Central memory CD8-positive, alpha-beta T cell (primary cell): ENCODE data around the gene TOMM70.

Experiments
- ATAC-seq: fragments of 150-1000 bp; cut with Tn5 transposase; replicated peaks from 2 replicates; pipeline ENCODE4 v1.10.0; 2022; ENCODE audit warnings: mild to moderate bottlenecking, moderate FRiP score, moderate number of reproducible peaks; ENCODE audit not compliant: poor library complexity, severe bottlenecking; ENCODE audit errors: extremely low read depth
- DNase-seq, 2 donors: peaks; one replicate each; pipeline ENCODE4 v3.0.0; 2021; ENCODE audit warnings: low spot score in 2 of 2
- H3K27ac Mint-ChIP-seq: one replicate; pipeline ENCODE4 v1.8.0; 2022; ENCODE audit warnings: low read depth, mild to moderate bottlenecking, moderate library complexity, mixed read lengths
- H3K27me3 Mint-ChIP-seq: one replicate; pipeline ENCODE4 v1.8.0; 2022; ENCODE audit warnings: mixed read lengths
- H3K36me3 Mint-ChIP-seq: one replicate; pipeline ENCODE4 v1.8.0; 2022; ENCODE audit warnings: mild to moderate bottlenecking, moderate library complexity, mixed read lengths; ENCODE audit not compliant: insufficient read depth
- H3K4me1 Mint-ChIP-seq: one replicate; pipeline ENCODE4 v1.8.0; 2022; ENCODE audit warnings: mixed read lengths
- H3K4me3 Mint-ChIP-seq: one replicate; pipeline ENCODE4 v1.8.0; 2022; ENCODE audit warnings: mild to moderate bottlenecking, moderate library complexity, mixed read lengths
- H3K9me3 Mint-ChIP-seq: one replicate; pipeline ENCODE4 v1.8.0; 2022; ENCODE audit warnings: mixed read lengths

The TOMM70 gene

GRCh38 chr3:100425316-100425715 lies 24.4 kb upstream of the TOMM70 start:
- DNase-seq (no peak), ATAC-seq (no peak)
- no peak overlapping the region for H3K4me3 Mint-ChIP-seq
- no peaks in the 10 kb centered on the region for H3K4me1 Mint-ChIP-seq
- no peaks in the 10 kb centered on the region for H3K36me3 Mint-ChIP-seq
- no peak overlapping the region for H3K27ac Mint-ChIP-seq
- H3K9me3 Mint-ChIP-seq, result no peaks in the 10 kb centered on the region
- H3K27me3 Mint-ChIP-seq, result peaks cover 29% of the 10 kb centered on the region

DNA sequence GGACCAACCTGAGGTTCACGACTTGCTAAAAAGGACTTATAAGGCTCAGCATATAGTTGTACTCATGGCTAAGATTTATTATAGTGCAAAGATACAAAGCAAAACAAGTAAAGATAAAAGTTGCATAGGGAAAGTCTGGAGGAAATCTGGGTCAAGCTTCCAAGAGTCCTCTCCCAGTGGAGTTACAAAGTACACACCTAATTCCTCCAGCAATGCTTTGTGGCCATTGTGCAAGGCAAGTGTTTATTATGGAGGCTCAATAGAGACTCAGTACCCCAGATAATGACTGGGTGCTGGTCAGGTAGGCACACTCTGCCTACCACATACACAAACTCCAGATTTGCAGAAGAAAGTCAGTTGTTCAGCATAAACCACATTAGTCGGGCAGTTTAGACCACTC lies 23.4 kb upstream of the TOMM70 start:
- no peak for DNase-seq
- Mint-ChIP-seq H3K9me3 (no peaks in the 10 kb centered on the region), H3K4me3 (no peak overlapping the region), H3K27ac (no peak overlapping the region), H3K36me3 (no peaks in the 10 kb centered on the region), H3K4me1 (no peaks in the 10 kb centered on the region), H3K27me3 (peaks cover 21% of the 10 kb centered on the region)
- ATAC-seq, result no peak

DNA sequence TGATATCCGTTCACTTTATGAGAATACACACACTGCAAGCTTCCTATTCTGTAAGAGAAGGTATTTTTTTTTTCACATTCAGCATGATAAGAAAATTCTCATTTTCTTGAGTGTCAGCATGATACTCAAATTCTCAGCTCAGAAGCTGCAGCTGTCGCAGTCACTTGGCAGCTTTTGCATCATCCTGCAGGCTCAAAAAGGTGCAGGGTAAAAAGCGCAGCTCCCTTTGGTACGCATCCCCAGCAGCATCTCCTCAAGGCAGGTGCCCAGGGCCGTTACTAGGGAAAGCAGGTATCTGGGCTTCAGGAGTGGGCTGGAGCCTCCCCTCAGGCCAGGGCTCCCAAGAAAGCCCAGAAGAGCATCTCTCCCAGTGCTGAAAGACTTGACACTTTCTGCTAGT lies 22.7 kb upstream of the TOMM70 start:
- no peak for ATAC-seq
- peaks cover 17% of the 10 kb centered on the region for H3K27me3 Mint-ChIP-seq
- no peaks in the 10 kb centered on the region for H3K9me3 Mint-ChIP-seq
- H3K27ac Mint-ChIP-seq, result no peak overlapping the region
- no peak overlapping the region for H3K4me3 Mint-ChIP-seq
- no peak for DNase-seq
- H3K36me3 Mint-ChIP-seq, result no peaks in the 10 kb centered on the region
- H3K4me1 Mint-ChIP-seq, result no peaks in the 10 kb centered on the region

GRCh38 chr3:100420885-100421284 lies 20.0 kb upstream of the TOMM70 start:
- no peaks in the 10 kb centered on the region for H3K4me1 Mint-ChIP-seq
- H3K27ac Mint-ChIP-seq, result no peak overlapping the region
- no peaks in the 10 kb centered on the region for H3K36me3 Mint-ChIP-seq
- no peaks in the 10 kb centered on the region for H3K9me3 Mint-ChIP-seq
- H3K27me3 Mint-ChIP-seq, result peaks cover 15% of the 10 kb centered on the region
- ATAC-seq (no peak), DNase-seq (no peak)
- H3K4me3 Mint-ChIP-seq, result no peak overlapping the region

- ATAC-seq (no peak), DNase-seq (no peak)
- no peak overlapping the region for H3K4me3 Mint-ChIP-seq
These were observed 18.5 kb upstream of the TOMM70 start for GRCh38 chr3:100419406-100419805.

GRCh38 chr3:100416863-100417262 lies 16.0 kb upstream of the TOMM70 start:
- no peaks in the 10 kb centered on the region for H3K4me1 Mint-ChIP-seq
- H3K27ac Mint-ChIP-seq, result no peak overlapping the region
- DNase-seq (no peak), ATAC-seq (no peak)
- H3K36me3 Mint-ChIP-seq, result no peaks in the 10 kb centered on the region
- H3K27me3 Mint-ChIP-seq, result no peaks in the 10 kb centered on the region
- H3K9me3 Mint-ChIP-seq, result no peaks in the 10 kb centered on the region
- H3K4me3 Mint-ChIP-seq, result no peak overlapping the region

More at GRCh38 chr3:100419406-100419805, 18.5 kb upstream of the TOMM70 start:
- Mint-ChIP-seq H3K36me3 (no peaks in the 10 kb centered on the region), H3K4me1 (no peaks in the 10 kb centered on the region), H3K9me3 (no peaks in the 10 kb centered on the region), H3K27me3 (peaks cover 8% of the 10 kb centered on the region), H3K27ac (no peak overlapping the region)

DNA sequence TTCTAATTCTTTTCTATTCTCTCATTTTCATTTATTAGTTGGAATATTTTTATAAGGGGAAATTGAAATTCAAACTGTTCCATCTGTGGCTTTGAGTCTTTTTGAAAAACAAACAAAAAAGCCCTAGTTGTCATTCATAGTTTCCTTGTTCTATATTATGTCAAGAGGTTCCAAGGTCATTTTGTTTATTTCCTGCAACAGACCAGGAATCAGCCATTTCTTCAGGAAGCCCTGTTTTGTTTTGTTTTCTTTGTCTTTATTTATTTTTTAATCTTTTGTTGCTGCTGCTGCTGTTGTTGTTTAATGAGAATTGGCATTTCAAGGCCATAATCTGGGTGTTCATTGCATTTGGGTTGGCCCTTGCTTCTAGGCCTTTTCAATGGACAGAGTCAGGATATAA lies 15.3 kb upstream of the TOMM70 start:
- ATAC-seq, result no peak
- DNase-seq, result no peak
- H3K4me1 Mint-ChIP-seq, result no peaks in the 10 kb centered on the region
- no peaks in the 10 kb centered on the region for H3K36me3 Mint-ChIP-seq
- no peaks in the 10 kb centered on the region for H3K27me3 Mint-ChIP-seq
- no peak overlapping the region for H3K4me3 Mint-ChIP-seq
- H3K27ac Mint-ChIP-seq, result no peak overlapping the region
- H3K9me3 Mint-ChIP-seq, result no peaks in the 10 kb centered on the region

DNA sequence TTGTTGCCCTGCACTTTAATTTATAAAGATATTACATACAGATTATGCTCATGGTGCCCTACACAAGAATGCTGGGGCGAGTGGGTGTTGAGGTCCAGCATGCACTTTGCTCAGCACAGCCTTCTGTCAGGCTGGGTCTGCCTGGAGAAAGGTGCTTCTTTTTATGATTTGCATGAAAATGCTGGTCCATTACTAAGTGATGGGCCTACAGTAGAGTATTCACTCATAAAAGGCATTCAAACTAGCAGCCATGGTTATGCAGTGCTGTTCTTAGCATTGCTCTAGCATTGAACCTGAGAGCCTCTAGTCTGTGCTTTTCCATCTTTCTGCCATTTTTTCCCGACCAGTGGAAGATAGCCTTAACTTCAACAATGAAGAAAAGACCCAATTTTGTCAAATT lies 12.7 kb upstream of the TOMM70 start:
- Mint-ChIP-seq H3K27me3 (no peaks in the 10 kb centered on the region), H3K36me3 (no peaks in the 10 kb centered on the region), H3K4me1 (no peaks in the 10 kb centered on the region), H3K4me3 (no peak overlapping the region), H3K9me3 (no peaks in the 10 kb centered on the region), H3K27ac (no peak overlapping the region)
- no peak for DNase-seq
- ATAC-seq, result no peak

- H3K4me3 Mint-ChIP-seq, result no peak overlapping the region
- no peaks in the 10 kb centered on the region for H3K27me3 Mint-ChIP-seq
- no peaks in the 10 kb centered on the region for H3K9me3 Mint-ChIP-seq
- ATAC-seq (no peak), DNase-seq (no peak)
- H3K4me1 Mint-ChIP-seq, result no peaks in the 10 kb centered on the region
- no peak overlapping the region for H3K27ac Mint-ChIP-seq
- H3K36me3 Mint-ChIP-seq, result no peaks in the 10 kb centered on the region
These were observed 12.2 kb upstream of the TOMM70 start for GRCh38 chr3:100412912-100413590.

DNA sequence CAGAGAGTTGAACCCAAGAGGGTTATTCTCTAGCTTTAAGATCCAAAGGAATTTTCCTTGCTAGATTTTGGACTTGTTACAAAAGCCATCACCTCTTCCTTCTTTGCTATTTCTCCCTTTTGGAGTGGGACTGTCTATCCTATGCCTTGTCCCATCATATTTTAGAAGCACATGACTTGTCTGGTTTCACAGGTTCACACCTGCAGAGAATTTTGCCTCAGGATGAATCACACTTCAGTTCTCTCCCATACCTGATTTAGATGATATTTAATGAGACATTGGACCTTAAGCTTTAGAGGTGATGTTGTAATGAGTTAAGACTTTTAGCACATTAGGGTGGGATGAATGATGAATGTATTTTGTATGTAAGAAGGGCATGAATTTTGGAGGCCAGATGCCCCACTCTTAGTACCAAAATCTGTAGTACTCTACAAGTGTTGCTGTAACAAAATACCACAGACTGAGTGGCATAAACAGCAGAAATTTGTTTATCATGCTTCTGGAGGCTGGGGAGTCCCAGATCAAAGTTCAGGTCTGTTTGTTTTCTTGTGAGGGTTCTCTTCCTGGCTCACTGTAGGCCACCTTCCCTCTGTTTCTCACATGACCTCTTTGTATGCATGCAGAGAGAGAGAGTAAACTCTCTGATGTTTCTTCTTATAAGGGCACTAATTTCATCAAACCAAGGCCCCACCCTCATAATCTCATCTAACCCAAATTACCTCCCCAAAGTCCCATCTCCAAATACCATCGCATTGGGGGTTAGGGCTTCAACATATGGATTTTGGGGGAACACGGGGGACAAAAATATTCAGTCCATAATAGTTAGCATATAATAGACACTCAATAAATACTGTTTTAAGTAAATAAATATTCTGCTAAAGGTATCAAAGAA lies 10.4 kb upstream of the TOMM70 start:
- Mint-ChIP-seq H3K4me3 (no peak overlapping the region), H3K4me1 (no peaks in the 10 kb centered on the region), H3K27ac (no peak overlapping the region), H3K36me3 (no peaks in the 10 kb centered on the region), H3K27me3 (no peaks in the 10 kb centered on the region), H3K9me3 (peaks cover 7% of the 10 kb centered on the region)
- ATAC-seq (no peak), DNase-seq (no peak)

- no peak for ATAC-seq
- Mint-ChIP-seq H3K27me3 (no peaks in the 10 kb centered on the region), H3K9me3 (peaks cover 7% of the 10 kb centered on the region), H3K27ac (no peak overlapping the region), H3K4me1 (peaks cover 6% of the 10 kb centered on the region), H3K4me3 (no peak overlapping the region), H3K36me3 (no peaks in the 10 kb centered on the region)
- no peak for DNase-seq
These were observed 7.2 kb upstream of the TOMM70 start for GRCh38 chr3:100407977-100408532.

GRCh38 chr3:100407164-100407563 lies 6.3 kb upstream of the TOMM70 start:
- no peaks in the 10 kb centered on the region for H3K27me3 Mint-ChIP-seq
- DNase-seq, result no peak
- peaks cover 7% of the 10 kb centered on the region for H3K9me3 Mint-ChIP-seq
- ATAC-seq, result no peak
- H3K27ac Mint-ChIP-seq, result no peak overlapping the region
- H3K36me3 Mint-ChIP-seq, result no peaks in the 10 kb centered on the region
- H3K4me1 Mint-ChIP-seq, result peaks cover 6% of the 10 kb centered on the region
- no peak overlapping the region for H3K4me3 Mint-ChIP-seq

- H3K9me3 Mint-ChIP-seq, result peaks cover 7% of the 10 kb centered on the region
- ATAC-seq (no peak), DNase-seq (no peak)
- H3K27ac Mint-ChIP-seq, result no peak overlapping the region
- no peaks in the 10 kb centered on the region for H3K27me3 Mint-ChIP-seq
- H3K4me1 Mint-ChIP-seq, result peaks cover 24% of the 10 kb centered on the region
- peaks cover 18% of the 10 kb centered on the region for H3K36me3 Mint-ChIP-seq
- no peak overlapping the region for H3K4me3 Mint-ChIP-seq
These were observed 3.3 kb upstream of the TOMM70 start for GRCh38 chr3:100404250-100404548.
